BLaER1 treated with 17β-estradiol and CSF1 and Interleukin-3, amounts not matched to agents 10 nM and 100 nM (cell line): Measurements from ENCODE around the gene RASGRP3.

Experiments used
- H3K27ac ChIP-seq, 11 experiments: shearing (Covaris generic); formaldehyde crosslinking; 2 replicates each; pipeline ENCODE4 v1.8.1; 2022
- H3K27me3 ChIP-seq, 11 experiments: shearing (Covaris generic); formaldehyde crosslinking; 2 replicates each; pipeline ENCODE4 v1.8.1; 2022
- H3K36me3 ChIP-seq, 11 experiments: shearing (Covaris generic); formaldehyde crosslinking; 2 replicates each; pipeline ENCODE4 v1.8.1; 2022
- H3K4me1 ChIP-seq, 10 experiments: shearing (Covaris generic); formaldehyde crosslinking; 2 replicates each; pipeline ENCODE4 v1.8.1; 2022
- H3K4me2 ChIP-seq, 11 experiments: shearing (Covaris generic); formaldehyde crosslinking; 2 replicates each; pipeline ENCODE4 v1.8.1; 2022
- H3K4me3 ChIP-seq, 10 experiments: shearing (Covaris generic); formaldehyde crosslinking; 2 replicates each; pipeline ENCODE4 v1.8.1; 2022
- H3K9ac ChIP-seq, 11 experiments: shearing (Covaris generic); formaldehyde crosslinking; 2 replicates each; pipeline ENCODE4 v1.8.1; 2022
- H3K9me3 ChIP-seq, 11 experiments: shearing (Covaris generic); formaldehyde crosslinking; replicated peaks in 1 of 11; 2 replicates each; pipeline ENCODE4 v1.8.1; 2022
- H4K20me1 ChIP-seq, 11 experiments: shearing (Covaris generic); formaldehyde crosslinking; 2 replicates each; pipeline ENCODE4 v1.8.1; 2022
- Cebpa-rat ChIP-seq, 11 experiments: shearing (Covaris generic); IDR thresholded peaks; 2 replicates each; pipeline ENCODE4 v1.8.1; 2022

Gene RASGRP3

DNA sequence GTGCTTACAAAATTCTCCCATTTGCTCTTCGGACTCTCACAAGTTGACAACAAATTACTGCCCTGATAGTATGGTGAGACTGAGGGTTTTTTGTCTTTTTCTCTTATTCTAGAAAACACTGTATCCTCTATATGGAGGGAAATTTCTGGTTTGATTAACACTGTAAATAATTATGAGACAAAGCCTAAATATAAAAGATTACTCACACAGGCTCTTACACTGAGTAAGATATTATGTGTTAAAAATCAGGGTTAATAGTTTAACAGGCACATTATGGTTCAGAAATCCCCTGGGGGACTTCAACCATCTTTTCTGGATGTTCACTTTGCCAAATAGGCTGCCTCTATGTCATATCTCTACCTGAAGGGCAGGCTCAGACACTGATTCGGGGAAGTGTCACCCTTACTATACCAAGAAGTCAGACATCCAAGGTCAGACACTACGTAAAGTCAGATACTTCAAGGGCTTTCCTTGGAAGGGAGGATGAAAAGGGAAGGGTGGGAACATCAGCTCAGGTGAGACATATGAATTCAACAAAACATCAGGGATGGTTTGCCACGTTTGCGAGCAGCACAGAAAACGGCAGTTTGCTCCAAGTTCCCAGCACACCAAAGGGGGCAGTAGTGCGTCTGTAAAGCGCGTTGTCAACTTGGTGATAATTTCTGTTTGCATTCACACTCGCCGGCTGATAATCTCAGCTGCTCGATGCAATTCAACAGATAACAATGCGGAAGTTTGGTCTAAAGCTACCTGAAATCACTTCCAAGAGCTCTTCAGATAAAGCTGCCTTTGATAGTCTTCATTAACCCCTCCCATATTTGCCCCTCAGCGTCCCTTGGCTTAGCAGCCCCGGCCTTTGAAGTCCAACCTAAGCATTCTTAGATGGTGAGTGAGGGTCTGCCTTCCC is 972 bp upstream of the RASGRP3 start:
- peak overlapping the region; percentile 67 to 84 (median 78) for H3K9ac ChIP-seq
- no peak for TF ChIP-seq Cebpa-rat (IDR thresholded peaks at IDR 0.05)
- 0 out of 22 replicates have a peak, but pooled peaks cover 0 to 4% (median 0%) of the 10 kb centered on the region in 11 experiments for H3K9me3 ChIP-seq
- peak overlapping the region; percentile 83 to 96 (median 88) for H3K4me2 ChIP-seq
- H4K20me1 ChIP-seq = no peaks in the 10 kb centered on the region
- no peaks in the 10 kb centered on the region for H3K36me3 ChIP-seq
- peak overlapping the region; percentile 57 to 79 (median 68) for H3K4me3 ChIP-seq
- no peaks in the 10 kb centered on the region for H3K27me3 ChIP-seq
- H3K27ac ChIP-seq = peak overlapping the region; percentile 74 to 85 (median 78)
- H3K4me1 ChIP-seq = peaks cover 23 to 42% (median 32%) of the 10 kb centered on the region in 10 experiments

DNA sequence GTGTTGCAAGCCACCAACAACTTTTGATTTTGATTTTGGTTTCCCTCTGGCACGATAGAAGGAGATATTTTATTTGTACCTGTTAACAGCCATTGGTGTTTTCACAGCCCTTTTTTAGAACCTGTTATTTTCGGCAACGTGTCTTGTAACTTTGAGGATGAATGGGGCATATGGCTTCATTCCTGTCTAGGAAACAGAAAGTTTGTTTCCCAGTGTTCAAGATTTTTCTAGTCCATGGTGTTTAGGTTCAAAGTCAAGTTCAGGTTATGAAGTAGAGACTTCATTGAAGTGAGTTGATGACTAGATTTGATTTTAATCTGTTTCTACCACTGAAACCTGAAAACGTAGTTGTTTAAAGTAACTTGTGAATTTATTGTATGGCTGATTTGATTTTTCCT is 343 bp downstream of the RASGRP3 start:
- Histone ChIP-seq H3K9me3 (peaks cover 0 to 7% (median 0%) of the 10 kb centered on the region in 11 experiments; a peak in 1 of 22 replicates), H3K9ac (peak overlapping the region; percentile 67 to 84 (median 78)), H3K27ac (peak overlapping the region; percentile 74 to 85 (median 78); a peak in 21 of 22 replicates), H3K4me3 (peak overlapping the region; percentile 57 to 79 (median 68)), H3K36me3 (no peaks in the 10 kb centered on the region), H3K4me1 (peaks cover 23 to 42% (median 32%) of the 10 kb centered on the region in 10 experiments), H4K20me1 (no peaks in the 10 kb centered on the region), H3K4me2 (peak overlapping the region; percentile 83 to 96 (median 88)), H3K27me3 (no peaks in the 10 kb centered on the region)
- no peak for TF ChIP-seq Cebpa-rat (IDR thresholded peaks at IDR 0.05)

DNA sequence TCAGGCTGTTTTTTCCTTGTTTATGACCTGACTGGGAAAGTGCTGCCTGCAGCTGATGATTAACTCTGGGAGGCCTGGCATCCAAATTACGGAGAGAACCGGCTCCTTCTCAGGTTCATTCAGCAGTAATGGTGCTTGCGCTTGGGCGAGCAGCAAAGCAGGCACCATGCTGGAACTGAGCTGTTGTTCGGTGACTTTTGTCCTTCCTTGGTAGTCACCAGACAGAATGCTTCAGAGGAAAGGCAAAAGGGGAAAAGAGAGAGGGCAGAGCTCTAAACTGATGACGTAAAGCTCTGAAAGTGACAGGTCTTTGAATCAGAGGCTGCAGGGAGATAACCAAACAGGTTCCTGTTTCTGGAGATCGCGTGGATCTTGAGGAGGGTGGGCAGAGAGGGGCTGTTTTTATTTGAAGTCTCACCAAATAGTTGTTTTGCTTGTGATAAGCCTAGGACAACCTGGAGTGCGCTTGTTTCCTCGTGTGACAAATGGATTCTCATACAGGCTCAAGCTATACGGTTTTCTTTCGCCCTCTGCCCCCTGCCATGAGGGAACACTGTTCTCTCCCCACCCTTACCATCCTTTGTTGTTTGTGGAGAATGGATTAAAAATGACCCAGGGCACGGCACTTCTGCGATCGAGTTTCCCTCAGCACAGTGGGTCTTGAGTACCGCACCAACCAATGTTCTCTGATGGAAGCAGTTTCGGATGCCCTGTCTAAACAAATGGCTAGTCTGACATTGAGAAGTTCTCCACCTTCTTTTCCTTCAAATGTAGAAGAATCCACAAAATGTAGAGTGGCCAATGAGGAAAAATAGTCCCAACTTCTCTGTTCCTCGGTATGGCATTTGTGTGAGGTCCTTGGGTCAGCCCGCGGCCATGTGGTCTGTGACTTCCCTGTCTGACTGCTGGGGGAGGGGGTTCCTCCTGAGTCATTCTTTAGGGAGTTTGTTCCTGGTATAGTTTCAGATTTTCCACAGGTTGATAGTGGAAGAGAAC is 1.3 kb downstream of the RASGRP3 start:
- Histone ChIP-seq H3K27me3 (no peaks in the 10 kb centered on the region), H3K36me3 (no peaks in the 10 kb centered on the region), H4K20me1 (no peaks in the 10 kb centered on the region), H3K9ac (peak overlapping the region in 5 of 11 experiments; percentile 21 to 84 (median 36); a peak in 6 of 22 replicates), H3K27ac (peak overlapping the region in 5 of 11 experiments; percentile 7 to 84 (median 78); a peak in 7 of 22 replicates), H3K9me3 (peaks cover 0 to 7% (median 0%) of the 10 kb centered on the region in 11 experiments; a peak in 1 of 22 replicates), H3K4me2 (peak overlapping the region; percentile 83 to 96 (median 88)), H3K4me3 (peak overlapping the region in 6 of 10 experiments; percentile 57 to 79 (median 68); a peak in 10 of 20 replicates), H3K4me1 (peaks cover 23 to 42% (median 32%) of the 10 kb centered on the region in 10 experiments)
- no peak for TF ChIP-seq Cebpa-rat (IDR thresholded peaks at IDR 0.05)

DNA sequence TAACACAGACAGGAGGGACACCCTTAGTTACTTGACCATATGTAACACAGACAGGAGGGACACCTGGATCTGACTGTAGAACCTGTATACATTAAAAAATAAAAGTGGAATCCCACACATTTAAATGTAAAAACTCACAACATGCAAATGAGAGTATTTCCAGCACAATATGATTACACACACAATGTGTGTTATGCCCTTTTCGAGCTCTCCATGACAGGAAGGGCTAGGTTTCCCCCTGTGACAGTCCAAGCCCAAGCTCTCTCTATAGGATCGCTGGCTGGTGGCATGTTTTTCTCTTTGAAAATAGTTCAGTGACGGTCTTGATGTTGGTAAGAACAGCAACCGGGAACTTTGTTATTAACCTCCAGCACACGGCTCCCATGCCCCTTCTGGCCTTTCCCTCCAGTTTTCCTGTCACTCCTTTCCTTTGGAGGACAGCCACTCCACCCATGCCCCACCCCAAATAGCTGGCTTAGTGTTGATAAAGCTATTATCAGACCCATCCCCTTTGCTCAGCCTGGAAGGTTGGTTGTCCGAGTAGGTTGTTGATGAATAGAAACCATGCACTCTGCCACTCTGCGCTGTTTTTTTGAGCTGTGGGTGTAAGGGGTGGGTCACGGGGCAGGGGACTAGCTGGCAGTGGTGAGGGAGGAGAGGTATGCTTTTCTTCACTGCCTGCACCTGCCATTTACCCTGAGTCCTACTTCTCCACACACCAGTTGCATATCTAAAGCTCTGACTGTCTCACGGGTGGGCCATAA is 2.7 kb downstream of the RASGRP3 start:
- H3K36me3 ChIP-seq = no peaks in the 10 kb centered on the region
- no peaks in the 10 kb centered on the region for H3K27me3 ChIP-seq
- no peak for TF ChIP-seq Cebpa-rat (IDR thresholded peaks at IDR 0.05)
- peaks cover 0 to 7% (median 0%) of the 10 kb centered on the region in 11 experiments; a peak in 1 of 22 replicates for H3K9me3 ChIP-seq
- H3K27ac ChIP-seq = no peak overlapping the region
- H4K20me1 ChIP-seq = no peaks in the 10 kb centered on the region
- H3K4me1 ChIP-seq = peaks cover 23 to 53% (median 32%) of the 10 kb centered on the region in 10 experiments
- no peak overlapping the region for H3K9ac ChIP-seq
- H3K4me2 ChIP-seq = peak overlapping the region in 5 of 11 experiments; percentile 24 to 88 (median 46); a peak in 10 of 22 replicates
- H3K4me3 ChIP-seq = no peak overlapping the region

DNA sequence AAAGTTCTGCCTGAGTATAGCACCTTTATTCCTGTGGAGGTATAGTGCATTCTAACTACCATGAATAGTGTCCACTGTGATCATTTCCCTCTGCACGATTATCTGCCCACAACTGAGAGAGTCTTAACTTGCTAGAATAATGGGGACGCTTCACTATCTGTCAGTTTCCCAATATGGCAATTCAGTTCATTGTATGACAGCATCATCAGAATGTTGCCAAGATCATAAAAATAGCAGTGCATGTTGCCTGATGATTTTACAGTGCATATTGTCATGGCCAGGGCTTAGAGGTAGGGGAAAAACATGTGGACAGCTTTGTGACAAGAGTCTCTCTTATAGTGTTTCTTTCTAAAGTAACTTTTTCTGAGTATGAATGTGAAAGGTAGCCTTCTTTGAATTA is 6.1 kb downstream of the RASGRP3 start:
- Histone ChIP-seq H4K20me1 (no peaks in the 10 kb centered on the region), H3K36me3 (peaks cover 0 to 10% (median 0%) of the 10 kb centered on the region in 11 experiments; a peak in 1 of 22 replicates), H3K27me3 (no peaks in the 10 kb centered on the region), H3K4me2 (no peak overlapping the region), H3K9ac (no peak overlapping the region), H3K27ac (no peak overlapping the region), H3K4me1 (peaks cover 7 to 63% (median 19%) of the 10 kb centered on the region in 10 experiments), H3K4me3 (no peak overlapping the region), H3K9me3 (peaks cover 15 to 34% (median 27%) of the 10 kb centered on the region in 11 experiments)
- no peak for TF ChIP-seq Cebpa-rat (IDR thresholded peaks at IDR 0.05)

DNA sequence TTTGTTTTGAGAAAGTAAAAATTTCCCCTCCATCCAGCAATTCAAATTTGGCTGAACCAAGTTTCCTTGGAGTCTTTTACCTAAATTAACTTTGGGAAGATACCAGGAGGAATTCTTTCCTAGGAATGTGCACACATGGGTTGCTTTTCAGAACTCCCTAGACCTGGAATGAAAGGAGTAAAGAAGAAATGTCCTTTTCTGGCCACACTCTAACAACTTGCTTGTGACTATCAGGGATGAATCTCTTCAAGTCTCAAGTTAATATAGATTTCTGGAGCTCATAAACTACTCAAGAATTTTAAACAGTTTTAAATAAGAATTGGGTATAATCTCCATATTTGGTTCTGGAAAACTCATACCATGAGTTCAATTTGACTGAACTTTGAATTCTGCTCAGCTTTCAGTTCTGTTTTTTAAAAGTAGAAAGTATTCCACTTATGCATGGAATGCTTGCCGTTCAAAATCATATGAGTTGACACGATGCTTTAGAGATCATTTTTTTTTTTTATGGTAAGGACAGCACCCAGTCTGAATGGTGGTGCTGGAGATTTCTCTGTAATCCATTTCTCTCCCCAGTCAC is 7.7 kb downstream of the RASGRP3 start:
- H3K27ac ChIP-seq = peak overlapping the region in 3 of 11 experiments; percentile 3 to 53 (median 44); a peak in 5 of 22 replicates
- no peaks in the 10 kb centered on the region for H3K27me3 ChIP-seq
- no peaks in the 10 kb centered on the region for H4K20me1 ChIP-seq
- TF ChIP-seq Cebpa-rat (IDR thresholded peaks at IDR 0.05) = no peak
- H3K4me1 ChIP-seq = peaks cover 0 to 58% (median 11%) of the 10 kb centered on the region in 10 experiments; a peak in 13 of 20 replicates
- H3K9me3 ChIP-seq = peaks cover 17 to 42% (median 32%) of the 10 kb centered on the region in 11 experiments
- H3K4me3 ChIP-seq = peak overlapping the region in 1 of 10 experiments; percentile 14; a peak in 2 of 20 replicates
- H3K4me2 ChIP-seq = peak overlapping the region in 3 of 11 experiments; percentile 29 to 74 (median 59); a peak in 6 of 22 replicates
- H3K9ac ChIP-seq = peak overlapping the region in 1 of 11 experiments; percentile 35; a peak in 1 of 22 replicates
- H3K36me3 ChIP-seq = peaks cover 0 to 10% (median 0%) of the 10 kb centered on the region in 11 experiments; a peak in 1 of 22 replicates

DNA sequence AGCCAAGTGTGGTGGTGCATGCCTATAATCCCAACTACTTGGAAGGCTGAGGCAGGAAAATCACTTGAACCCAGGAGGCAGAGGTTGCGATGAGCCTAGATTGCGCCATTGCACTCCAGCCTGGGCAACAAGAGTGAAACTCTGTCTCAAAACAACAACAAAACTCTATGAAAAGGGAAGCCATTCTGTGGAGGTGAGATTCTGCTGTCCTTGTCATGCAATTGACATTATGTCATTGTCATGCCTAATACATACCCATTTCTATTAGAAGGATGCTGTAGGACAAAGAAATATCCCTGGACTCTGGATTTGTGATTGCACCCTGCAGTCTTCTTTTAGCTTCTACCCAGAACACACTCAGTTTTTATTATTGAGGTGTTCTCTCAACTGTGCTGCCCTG is 8.6 kb downstream of the RASGRP3 start:
- Histone ChIP-seq H3K4me1 (peaks cover 6 to 58% (median 12%) of the 10 kb centered on the region in 10 experiments; a peak in 19 of 20 replicates), H3K4me2 (peak overlapping the region in 2 of 11 experiments; percentile 59 to 74; a peak in 4 of 22 replicates), H3K36me3 (peaks cover 0 to 10% (median 0%) of the 10 kb centered on the region in 11 experiments; a peak in 1 of 22 replicates), H3K4me3 (peak overlapping the region in 1 of 10 experiments; percentile 14; a peak in 1 of 20 replicates), H3K9ac (no peak overlapping the region), H3K9me3 (peaks cover 17 to 42% (median 32%) of the 10 kb centered on the region in 11 experiments), H4K20me1 (no peaks in the 10 kb centered on the region), H3K27ac (peak overlapping the region in 2 of 11 experiments; percentile 44 to 53; a peak in 4 of 22 replicates), H3K27me3 (no peaks in the 10 kb centered on the region)
- no peak for TF ChIP-seq Cebpa-rat (IDR thresholded peaks at IDR 0.05)
